HEK293 (cell line): ENCODE measurements around the gene GAS1.

Source experiments
- CTCF ChIP-seq: fragments of 450-650 bp; formaldehyde crosslinking; IDR thresholded peaks from 2 replicates; pipeline ENCODE4 v1.5.1; 2016; ENCODE audit warnings: missing biosample characterization, missing genetic modification characterization
- REST ChIP-seq: fragments of 450-650 bp; formaldehyde crosslinking; IDR thresholded peaks from 2 replicates; pipeline ENCODE4 v1.5.1; 2016; ENCODE audit warnings: missing biosample characterization, missing genetic modification characterization
- ZBTB1 ChIP-seq: fragments of 450-650 bp; formaldehyde crosslinking; IDR thresholded peaks from 2 replicates; pipeline ENCODE4 v1.5.1; 2016; ENCODE audit warnings: missing biosample characterization, missing genetic modification characterization
- ZBTB11 ChIP-seq: fragments of 450-650 bp; formaldehyde crosslinking; conservative IDR thresholded peaks from 2 replicates; pipeline ENCODE4 v1.5.1; 2016; ENCODE audit warnings: low read depth, missing biosample characterization, missing genetic modification characterization
- ZNF18 ChIP-seq: fragments of 450-650 bp; formaldehyde crosslinking; IDR thresholded peaks from 2 replicates; pipeline ENCODE4 v1.5.1; 2016; ENCODE audit warnings: missing biosample characterization, missing genetic modification characterization
- ZNF335 ChIP-seq: fragments of 450-650 bp; formaldehyde crosslinking; conservative IDR thresholded peaks from 2 replicates; pipeline ENCODE4 v1.5.1; 2016; ENCODE audit warnings: missing biosample characterization, missing genetic modification characterization
- ZNF37A ChIP-seq: fragments of 450-650 bp; IDR thresholded peaks from 2 replicates; pipeline ENCODE4 v1.5.1; 2018; ENCODE audit warnings: missing biosample characterization, missing genetic modification characterization
- ZNF423 ChIP-seq: fragments of 450-650 bp; formaldehyde crosslinking; IDR thresholded peaks from 2 replicates; pipeline ENCODE4 v1.5.1; 2016; ENCODE audit warnings: missing biosample characterization, missing genetic modification characterization

- no peak for TF ChIP-seq ZBTB11
- TF ChIP-seq ZNF37A (tag by site-specific recombination), result no peak
- no peak for TF ChIP-seq ZBTB1 (tag by site-specific recombination)
- peak; percentile 87 for TF ChIP-seq CTCF (tag by site-specific recombination)
- TF ChIP-seq ZNF335 (tag by site-specific recombination), result peak; percentile 19; the same call in 1 of the 2 replicates
- TF ChIP-seq REST (tag by site-specific recombination), result 0 out of 2 replicates have a peak, but pooled peaks have one; percentile 28
- no peak for TF ChIP-seq ZNF18 (tag by site-specific recombination)
- TF ChIP-seq ZNF423 (tag by site-specific recombination), result no peak
These were observed 996 bp upstream of the GAS1 start for GRCh38 chr9:86948074-86948929.
